HCT116 (cell line): Measurements from ENCODE around the gene PQBP1.

ENCODE experiments used
- CTCF ChIP-seq, 3 experiments: fragments of 200-600 bp in 1 of 3; sonication (generic) in 1 of 3; IDR thresholded peaks in 2 of 3; conservative IDR thresholded peaks in 1 of 3; 2 replicates each; pipeline ENCODE4 v1.5.1; 2012 to 2017; ENCODE audit warnings: low read depth in 2 of 3, low read length in 2 of 3, antibody characterized with exemption in 1 of 3, borderline replicate concordance in 1 of 3, control low read depth in 1 of 3, mild to moderate bottlenecking in 1 of 3, mixed read lengths in 1 of 3, mixed run types in 1 of 3, moderate library complexity in 1 of 3; ENCODE audit not compliant: insufficient read depth in 1 of 3
- EZH2 ChIP-seq: fragments of 200-600 bp; sonication (generic); IDR thresholded peaks from 2 replicates; pipeline ENCODE4 v1.6.1; 2017; ENCODE audit warnings: antibody characterized with exemption, mixed run types
- EZH2phosphoT487 ChIP-seq: fragments of 200-600 bp; IDR thresholded peaks from 2 replicates; pipeline ENCODE4 v1.6.1; 2018; ENCODE audit warnings: antibody characterized with exemption, borderline replicate concordance
- POLR2A ChIP-seq: IDR thresholded peaks from 2 replicates; pipeline ENCODE4 v1.7.0; 2011; ENCODE audit warnings: borderline replicate concordance; ENCODE audit not compliant: insufficient read depth, insufficient read length; ENCODE audit errors: extremely low read depth
- ZNF274 ChIP-seq: fragments of 200-500 bp; sonication (Bioruptor generic); IDR thresholded peaks from 2 replicates; pipeline ENCODE4 v1.6.1; 2014; ENCODE audit warnings: mild to moderate bottlenecking, low read depth, low read length, inconsistent platforms

DNA sequence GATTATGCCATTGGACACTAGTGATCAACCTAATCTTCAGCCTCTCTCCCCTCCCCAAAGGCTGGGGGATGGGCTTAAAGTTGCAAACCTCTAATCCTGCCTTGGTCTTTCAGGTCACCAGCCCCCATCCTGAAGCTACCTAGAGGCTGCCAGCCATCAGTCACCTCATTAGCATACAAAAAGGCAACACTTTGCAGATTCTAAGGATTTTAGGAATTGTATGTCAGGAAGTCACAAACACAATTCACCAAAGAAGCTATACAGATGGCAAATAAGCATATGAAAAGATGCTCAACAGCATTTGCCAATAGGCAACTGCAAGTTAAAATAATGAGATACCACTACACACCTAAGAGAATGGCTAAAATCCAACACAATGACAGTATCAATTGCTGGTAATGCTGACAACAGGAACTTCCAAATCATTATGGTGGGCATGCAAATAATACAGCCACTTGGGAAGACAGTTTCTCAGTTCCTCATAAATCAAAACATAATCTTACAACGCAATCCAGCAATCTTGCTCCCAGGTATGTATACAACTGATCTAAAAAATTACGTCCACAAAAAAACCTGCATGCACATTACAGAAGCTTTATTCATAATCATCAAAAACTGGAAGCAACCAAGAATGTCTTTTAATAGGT lies 30.1 kb downstream of the PQBP1 start:
- TF ChIP-seq CTCF (IDR thresholded peaks at IDR 0.05 in 2 of 3, conservative IDR thresholded peaks at IDR 0.05 in 1 of 3; ENCODE audit: borderline replicate concordance in 1 of 3, insufficient read depth in 1 of 3, low read depth in 2 of 3, low read length in 2 of 3) (no peak), POLR2A (no peak), EZH2phosphoT487 (no peak), EZH2 (no peak), ZNF274 (no peak)
